Measurements from ENCODE around the gene RBM24. TPM values are rescaled to one million over a fixed set of nuclear protein-coding genes. Genes with fewer than 3 reads are reported as not detected.

RBM24 gene
- total RNA-seq, 2 experiments from 2014 or later: not detected

DNA sequence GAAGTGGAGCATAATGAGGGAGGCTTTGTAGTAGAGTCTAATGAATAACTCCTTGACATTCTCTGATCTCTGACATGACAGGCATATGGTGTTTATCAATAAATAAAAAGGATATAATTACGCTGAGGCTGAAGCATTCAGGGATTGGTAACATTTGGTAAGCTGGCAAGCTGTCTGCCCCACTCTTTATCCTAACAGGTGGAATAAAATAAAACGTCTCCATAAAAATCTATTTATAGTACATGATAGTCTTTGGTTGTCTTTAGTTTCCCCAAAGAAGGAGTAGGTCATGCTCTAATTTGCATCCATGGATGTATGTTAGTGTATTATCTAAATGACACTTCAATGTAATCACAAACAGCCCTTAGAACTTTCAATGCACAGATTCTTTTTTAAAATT is 30.9 kb upstream of the RBM24 start:
- H3K9me3 ChIP-seq (ENCODE audit: low read length): no peaks in the 10 kb centered on the region
- no peaks in the 10 kb centered on the region for H3K36me3 ChIP-seq (ENCODE audit: insufficient read depth, low read length)
- H3K9me2 ChIP-seq (ENCODE audit: insufficient read depth, low read length): no peaks in the 10 kb centered on the region
- no peaks in the 10 kb centered on the region for H3K4me1 ChIP-seq (ENCODE audit: insufficient read depth, low read length, poor library complexity, severe bottlenecking)
- DNase-seq (ENCODE audit: low spot score): no peak
- H3K4me3 ChIP-seq (ENCODE audit: low read depth, low read length, poor library complexity, severe bottlenecking): no peak overlapping the region
- POLR2A ChIA-PET: no interaction called here
- H4K20me1 ChIP-seq (ENCODE audit: insufficient read depth, low read length): no peaks in the 10 kb centered on the region
- no peak overlapping the region for H3K27ac ChIP-seq (ENCODE audit: low read depth, low read length, poor library complexity, severe bottlenecking)
- intact Hi-C loops (cut with micrococcal nuclease; ENCODE audit: unreplicated experiment): no loop called here
- no peaks in the 10 kb centered on the region for H3K79me2 ChIP-seq (ENCODE audit: insufficient read depth, low read depth, low read length)
- no peak overlapping the region for H2AFZ ChIP-seq (ENCODE audit: low read length)
- BruUV-seq (replicated peaks): no TSS peak
- CTCF ChIA-PET (ENCODE audit: unreplicated experiment): no interaction called here
- TF ChIP-seq EZH2phosphoT487 (IDR thresholded peaks at IDR 0.05; ENCODE audit: borderline replicate concordance, low read depth, low read length): no peak
- TF ChIP-seq, protein P1, sequence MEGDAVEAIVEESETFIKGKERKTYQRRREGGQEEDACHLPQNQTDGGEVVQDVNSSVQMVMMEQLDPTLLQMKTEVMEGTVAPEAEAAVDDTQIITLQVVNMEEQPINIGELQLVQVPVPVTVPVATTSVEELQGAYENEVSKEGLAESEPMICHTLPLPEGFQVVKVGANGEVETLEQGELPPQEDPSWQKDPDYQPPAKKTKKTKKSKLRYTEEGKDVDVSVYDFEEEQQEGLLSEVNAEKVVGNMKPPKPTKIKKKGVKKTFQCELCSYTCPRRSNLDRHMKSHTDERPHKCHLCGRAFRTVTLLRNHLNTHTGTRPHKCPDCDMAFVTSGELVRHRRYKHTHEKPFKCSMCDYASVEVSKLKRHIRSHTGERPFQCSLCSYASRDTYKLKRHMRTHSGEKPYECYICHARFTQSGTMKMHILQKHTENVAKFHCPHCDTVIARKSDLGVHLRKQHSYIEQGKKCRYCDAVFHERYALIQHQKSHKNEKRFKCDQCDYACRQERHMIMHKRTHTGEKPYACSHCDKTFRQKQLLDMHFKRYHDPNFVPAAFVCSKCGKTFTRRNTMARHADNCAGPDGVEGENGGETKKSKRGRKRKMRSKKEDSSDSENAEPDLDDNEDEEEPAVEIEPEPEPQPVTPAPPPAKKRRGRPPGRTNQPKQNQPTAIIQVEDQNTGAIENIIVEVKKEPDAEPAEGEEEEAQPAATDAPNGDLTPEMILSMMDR (conservative IDR thresholded peaks at IDR 0.05; ENCODE audit: low read length): no peak
- H3K4me2 ChIP-seq (ENCODE audit: low read length): no peak overlapping the region

DNA sequence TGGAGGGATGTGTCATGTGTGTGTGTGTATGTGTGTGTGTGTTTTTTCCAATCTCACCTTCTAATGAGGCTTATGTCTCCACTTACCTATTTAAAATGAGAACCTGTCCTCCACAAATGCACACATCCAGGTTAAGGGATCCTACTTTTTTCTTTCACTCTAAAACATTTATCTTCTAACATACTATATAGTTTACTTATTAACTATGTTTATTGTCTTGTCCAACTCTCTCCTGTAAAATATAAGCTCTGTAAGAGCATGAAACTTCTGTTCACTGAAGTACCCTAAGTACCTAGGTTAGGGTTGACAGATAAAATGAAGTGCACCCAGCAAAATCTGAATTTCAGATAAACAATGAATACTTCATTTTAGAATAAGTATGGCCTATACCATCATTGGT is 29.2 kb upstream of the RBM24 start:
- no peaks in the 10 kb centered on the region for H3K36me3 ChIP-seq (ENCODE audit: insufficient read depth, low read length)
- no peaks in the 10 kb centered on the region for H3K9me3 ChIP-seq (ENCODE audit: low read length)
- no peak for DNase-seq (ENCODE audit: low spot score)
- ChIA-PET POLR2A (no interaction called here), CTCF (ENCODE audit: unreplicated experiment) (no interaction called here)
- H3K4me1 ChIP-seq (ENCODE audit: insufficient read depth, low read length, poor library complexity, severe bottlenecking): no peaks in the 10 kb centered on the region
- H2AFZ ChIP-seq (ENCODE audit: low read length): no peak overlapping the region
- TF ChIP-seq, protein P1 (conservative IDR thresholded peaks at IDR 0.05; ENCODE audit: low read length): no peak
- no peak for TF ChIP-seq EZH2phosphoT487 (IDR thresholded peaks at IDR 0.05; ENCODE audit: borderline replicate concordance, low read depth, low read length)
- no TSS peak for BruUV-seq (replicated peaks)
- no peaks in the 10 kb centered on the region for H3K79me2 ChIP-seq (ENCODE audit: insufficient read depth, low read depth, low read length)
- no peak overlapping the region for H3K27ac ChIP-seq (ENCODE audit: low read depth, low read length, poor library complexity, severe bottlenecking)
- intact Hi-C loops (cut with micrococcal nuclease; ENCODE audit: unreplicated experiment): no loop called here
- no peak overlapping the region for H3K4me2 ChIP-seq (ENCODE audit: low read length)
- no peaks in the 10 kb centered on the region for H3K9me2 ChIP-seq (ENCODE audit: insufficient read depth, low read length)
- H3K4me3 ChIP-seq (ENCODE audit: low read depth, low read length, poor library complexity, severe bottlenecking): no peak overlapping the region
- no peaks in the 10 kb centered on the region for H4K20me1 ChIP-seq (ENCODE audit: insufficient read depth, low read length)

DNA sequence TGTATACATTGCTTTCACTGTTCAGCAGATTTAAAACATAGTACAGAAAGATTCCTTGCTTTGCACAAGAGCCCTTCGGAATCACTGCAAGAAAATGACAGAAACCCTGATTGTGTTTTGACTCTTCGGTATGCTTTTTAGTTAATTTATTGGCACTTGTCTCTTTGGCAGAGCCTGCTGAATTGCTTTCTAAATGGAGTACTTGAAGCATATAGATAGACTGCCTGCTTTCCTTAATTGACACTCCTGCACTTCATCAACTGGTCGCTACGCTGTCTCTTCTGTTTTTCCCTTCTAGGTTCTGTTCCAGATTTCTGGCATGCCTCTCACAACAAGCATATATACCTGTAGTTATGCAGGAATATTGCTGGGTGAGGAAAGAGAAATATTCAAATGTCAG is 22.4 kb upstream of the RBM24 start:
- BruUV-seq (replicated peaks): no TSS peak
- no peaks in the 10 kb centered on the region for H3K9me3 ChIP-seq (ENCODE audit: low read length)
- no peaks in the 10 kb centered on the region for H3K36me3 ChIP-seq (ENCODE audit: insufficient read depth, low read length)
- DNase-seq (ENCODE audit: low spot score): no peak
- intact Hi-C loops (cut with micrococcal nuclease; ENCODE audit: unreplicated experiment): no loop called here
- ChIA-PET CTCF (ENCODE audit: unreplicated experiment) (no interaction called here), POLR2A (interaction anchor here (0.6 kb wide), 1 partner anchor 71 kb away, joined by 5 read pairs; no protein-coding TSS in a partner anchor)
- TF ChIP-seq, protein P1 (conservative IDR thresholded peaks at IDR 0.05; ENCODE audit: low read length): no peak
- TF ChIP-seq EZH2phosphoT487 (IDR thresholded peaks at IDR 0.05; ENCODE audit: borderline replicate concordance, low read depth, low read length): no peak
- H2AFZ ChIP-seq (ENCODE audit: low read length): no peak overlapping the region
- H4K20me1 ChIP-seq (ENCODE audit: insufficient read depth, low read length): no peaks in the 10 kb centered on the region
- H3K79me2 ChIP-seq (ENCODE audit: insufficient read depth, low read depth, low read length): no peaks in the 10 kb centered on the region
- no peaks in the 10 kb centered on the region for H3K9me2 ChIP-seq (ENCODE audit: insufficient read depth, low read length)
- H3K4me3 ChIP-seq (ENCODE audit: low read depth, low read length, poor library complexity, severe bottlenecking): no peak overlapping the region
- H3K27ac ChIP-seq (ENCODE audit: low read depth, low read length, poor library complexity, severe bottlenecking): no peak overlapping the region
- H3K4me1 ChIP-seq (ENCODE audit: insufficient read depth, low read length, poor library complexity, severe bottlenecking): no peaks in the 10 kb centered on the region
- H3K4me2 ChIP-seq (ENCODE audit: low read length): no peak overlapping the region

Measured in OCI-LY7 (cell line).